H9 (cell line): ENCODE measurements around the gene MEF2A. TPM values are rescaled to one million over a fixed set of nuclear protein-coding genes. Genes with fewer than 3 reads are reported as not detected.

Experiments
- DNase-seq: peaks from one replicate; pipeline ENCODE4 v3.0.0-alpha.2; 2017
- H2AFZ ChIP-seq: one replicate; pipeline ENCODE4 v1.6.1; 2013; ENCODE audit warnings: mild to moderate bottlenecking, low read length, control low read depth, moderate library complexity
- H2AK5ac ChIP-seq: 2 replicates; pipeline ENCODE4 v1.6.1; 2013; ENCODE audit warnings: low read length, control low read depth, mixed read lengths; ENCODE audit not compliant: insufficient read length
- H2BK120ac ChIP-seq: one replicate; pipeline ENCODE4 v1.6.1; 2013; ENCODE audit warnings: low read depth, mild to moderate bottlenecking, low read length, control low read depth, inconsistent platforms; ENCODE audit not compliant: poor library complexity, severe bottlenecking
- H2BK12ac ChIP-seq: 2 replicates; pipeline ENCODE4 v1.6.1; 2013; ENCODE audit warnings: low read length, control low read depth, mixed read lengths, low read depth; ENCODE audit not compliant: insufficient read length
- H2BK15ac ChIP-seq: 2 replicates; pipeline ENCODE4 v1.6.1; 2013; ENCODE audit warnings: low read depth, low read length, control low read depth
- H2BK20ac ChIP-seq: one replicate; pipeline ENCODE4 v1.6.1; 2013; ENCODE audit warnings: low read depth, mild to moderate bottlenecking, low read length, control low read depth, inconsistent platforms; ENCODE audit not compliant: poor library complexity, severe bottlenecking
- H2BK5ac ChIP-seq: 2 replicates; pipeline ENCODE4 v1.6.1; 2013; ENCODE audit warnings: low read length, control low read depth, mixed read lengths; ENCODE audit not compliant: insufficient read length
- H3K14ac ChIP-seq: 2 replicates; pipeline ENCODE4 v1.6.1; 2013; ENCODE audit warnings: low read length, control low read depth; ENCODE audit not compliant: insufficient read depth
- H3K18ac ChIP-seq: 2 replicates; pipeline ENCODE4 v1.6.1; 2013; ENCODE audit warnings: low read depth, mild to moderate bottlenecking, mixed read lengths, low read length, control low read depth; ENCODE audit not compliant: insufficient read length
- H3K23ac ChIP-seq: 2 replicates; pipeline ENCODE4 v1.6.1; 2013; ENCODE audit warnings: low read length, control low read depth, mixed read lengths, low read depth; ENCODE audit not compliant: insufficient read length
- H3K23me2 ChIP-seq: 2 replicates; pipeline ENCODE4 v1.6.1; 2013; ENCODE audit warnings: low read depth, mild to moderate bottlenecking, mixed read lengths, low read length, control low read depth; ENCODE audit not compliant: insufficient read length, poor library complexity, severe bottlenecking
- H3K27ac ChIP-seq: 2 replicates; pipeline ENCODE4 v1.5.1; 2013; ENCODE audit warnings: low read length, control low read depth, mixed read lengths, low read depth; ENCODE audit not compliant: insufficient read length
- H3K27me3 ChIP-seq: 2 replicates; pipeline ENCODE4 v1.6.1; 2013; ENCODE audit warnings: low read length, control low read depth, inconsistent platforms; ENCODE audit not compliant: insufficient read depth
- H3K4ac ChIP-seq: 2 replicates; pipeline ENCODE4 v1.6.1; 2013; ENCODE audit warnings: low read depth, mild to moderate bottlenecking, control low read depth, inconsistent platforms, low read length, moderate library complexity
- H3K4me1 ChIP-seq: 2 replicates; pipeline ENCODE4 v1.6.1; 2013; ENCODE audit warnings: low read length, control low read depth, inconsistent platforms; ENCODE audit not compliant: insufficient read depth
- H3K4me2 ChIP-seq: 2 replicates; pipeline ENCODE4 v1.6.1; 2013; ENCODE audit warnings: low read length, control low read depth, mixed read lengths; ENCODE audit not compliant: insufficient read length, insufficient read depth
- H3K56ac ChIP-seq: 2 replicates; pipeline ENCODE4 v1.6.1; 2013; ENCODE audit warnings: low read depth, mild to moderate bottlenecking, mixed read lengths, low read length, control low read depth; ENCODE audit not compliant: insufficient read length
- H3K79me1 ChIP-seq: 2 replicates; pipeline ENCODE4 v1.6.1; 2013; ENCODE audit warnings: low read depth, mild to moderate bottlenecking, moderate library complexity, low read length, control low read depth, inconsistent platforms; ENCODE audit not compliant: insufficient read depth, poor library complexity, severe bottlenecking
- H3K79me2 ChIP-seq: 2 replicates; pipeline ENCODE4 v1.6.1; 2013; ENCODE audit warnings: low read length, control low read depth, inconsistent platforms; ENCODE audit not compliant: insufficient read depth
- H3K9ac ChIP-seq: 2 replicates; pipeline ENCODE4 v1.6.1; 2013; ENCODE audit warnings: low read length, control low read depth, mixed read lengths; ENCODE audit not compliant: insufficient read length; ENCODE audit errors: extremely low read depth
- H3K9me3 ChIP-seq: one replicate; pipeline ENCODE4 v1.6.1; 2013; ENCODE audit warnings: low read depth, low read length, inconsistent platforms; ENCODE audit not compliant: control insufficient read depth
- H3T11ph ChIP-seq: one replicate; pipeline ENCODE4 v1.6.1; 2013; ENCODE audit warnings: mild to moderate bottlenecking, low read length, control low read depth, inconsistent platforms
- H4K20me1 ChIP-seq: one replicate; pipeline ENCODE4 v1.6.1; 2013; ENCODE audit not compliant: control insufficient read depth, insufficient read length, insufficient read depth
- H4K5ac ChIP-seq: 2 replicates; pipeline ENCODE4 v1.6.1; 2013; ENCODE audit warnings: low read depth, mild to moderate bottlenecking, mixed read lengths, low read length, control low read depth; ENCODE audit not compliant: insufficient read length
- H4K8ac ChIP-seq: replicated peaks from 2 replicates; pipeline ENCODE4 v1.6.1; 2013; ENCODE audit warnings: low read length, control low read depth, mixed read lengths, low read depth; ENCODE audit not compliant: insufficient read length
- H4K91ac ChIP-seq: 2 replicates; pipeline ENCODE4 v1.6.1; 2013; ENCODE audit warnings: low read depth, mild to moderate bottlenecking, moderate library complexity, mixed read lengths, low read length, control low read depth; ENCODE audit not compliant: insufficient read length
- H3K27ac Mint-ChIP-seq, 3 experiments: 2 replicates in 2 of 3; 3 replicates in 1 of 3; pipeline ENCODE4 v1.8.0; 2020 to 2021; ENCODE audit warnings: mixed read lengths in 3 of 3, mild to moderate bottlenecking in 1 of 3, moderate library complexity in 1 of 3
- H3K27me3 Mint-ChIP-seq: 2 replicates; pipeline ENCODE4 v1.8.0; 2021; ENCODE audit warnings: low read depth, mild to moderate bottlenecking, moderate library complexity, mixed read lengths
- H3K36me3 Mint-ChIP-seq, 3 experiments: 2 replicates in 2 of 3; 3 replicates in 1 of 3; pipeline ENCODE4 v1.8.0; 2020 to 2021; ENCODE audit warnings: low read depth in 3 of 3, mixed read lengths in 3 of 3; ENCODE audit not compliant: insufficient read depth in 1 of 3
- H3K4me1 Mint-ChIP-seq, 2 experiments: 2 replicates each; pipeline ENCODE4 v1.8.0; 2020; ENCODE audit warnings: mixed read lengths in 2 of 2
- H3K4me3 Mint-ChIP-seq, 2 experiments: 2 replicates in 1 of 2; 3 replicates in 1 of 2; pipeline ENCODE4 v1.8.0; 2020 to 2021; ENCODE audit warnings: mild to moderate bottlenecking in 2 of 2, mixed read lengths in 2 of 2, moderate library complexity in 1 of 2
- H3K9me3 Mint-ChIP-seq, 2 experiments: 2 replicates in 1 of 2; 3 replicates in 1 of 2; pipeline ENCODE4 v1.8.0; 2020; ENCODE audit warnings: mild to moderate bottlenecking in 2 of 2, mixed read lengths in 2 of 2, moderate library complexity in 1 of 2
- CTCF ChIP-seq: fragments of 200-600 bp; sonication (generic); conservative IDR thresholded peaks from 3 replicates; pipeline ENCODE4 v1.8.0; 2021; ENCODE audit warnings: antibody characterized with exemption, mild to moderate bottlenecking
- WGBS: extraction: QIAGEN DNeasy Blood & Tissue Kit; methylation state at CpG from one replicate; pipeline ENCODE4 v1.1.7; 2013; ENCODE audit warnings: missing lambda C conversion rate, low lambda C conversion rate, mixed read lengths; ENCODE audit not compliant: insufficient read length; ENCODE audit errors: extremely low coverage; 5-methylcytosine and 5-hydroxymethylcytosine counted together
- total RNA-seq: library from RNA; stranded (reverse); gene quantifications from 2 replicates; pipeline ENCODE4 v1.2.1, GENCODE V29; 2021

The MEF2A gene
- total RNA-seq, 1 experiment from 2014 or later = 20.7 TPM

- no peaks in the 10 kb centered on the region for H3K4me1 Mint-ChIP-seq
- no peak overlapping the region for H3K18ac ChIP-seq
- H3K4me3 Mint-ChIP-seq = no peak overlapping the region
- H3K36me3 Mint-ChIP-seq = peaks cover 0 to 18% (median 15%) of the 10 kb centered on the region in 3 experiments; a peak in 5 of 7 replicates
- H3K27ac Mint-ChIP-seq = no peak overlapping the region
- H2BK12ac ChIP-seq = no peak overlapping the region
- no peaks in the 10 kb centered on the region for H4K20me1 ChIP-seq
- no peak overlapping the region for H2AFZ ChIP-seq
- no peaks in the 10 kb centered on the region for H3K79me2 ChIP-seq
- H4K5ac ChIP-seq = no peak overlapping the region
- H3K27ac ChIP-seq = no peak overlapping the region
- no peak overlapping the region for H2AK5ac ChIP-seq
- H2BK20ac ChIP-seq = no peak overlapping the region
- no peak overlapping the region for H4K91ac ChIP-seq
- no peak overlapping the region for H3K4ac ChIP-seq
- H3K23me2 ChIP-seq = no peaks in the 10 kb centered on the region
- no peak overlapping the region for H2BK15ac ChIP-seq
- no peaks in the 10 kb centered on the region for H3K9me3 ChIP-seq
- no peak overlapping the region for H3K9ac ChIP-seq
- no peak overlapping the region for H2BK5ac ChIP-seq
- no peaks in the 10 kb centered on the region for H3K79me1 ChIP-seq
- H3K4me1 ChIP-seq = no peaks in the 10 kb centered on the region
- no peak overlapping the region for H3K23ac ChIP-seq
- no peaks in the 10 kb centered on the region for H3K9me3 Mint-ChIP-seq
- no CpG with 5 or more reads among the region's 2 CpGs for WGBS
- H3K4me2 ChIP-seq = no peak overlapping the region
- H3K14ac ChIP-seq = no peak overlapping the region
- H3K27me3 ChIP-seq = no peaks in the 10 kb centered on the region
- H2BK120ac ChIP-seq = no peak overlapping the region
- no peaks in the 10 kb centered on the region; the same call in 1 of the 2 replicates for H3K27me3 Mint-ChIP-seq
- TF ChIP-seq CTCF = no peak
- H4K8ac ChIP-seq = no peak overlapping the region
- H3K56ac ChIP-seq = no peak overlapping the region
- no peak for DNase-seq
- no peak overlapping the region for H3T11ph ChIP-seq
These were observed 130.3 kb downstream of the MEF2A start for GRCh38 chr15:99696096-99696495.
